SK-N-MC (cell line): ENCODE measurements around the gene CCDC78.

Experiments used
- DNase-seq: peaks from one replicate; pipeline ENCODE4 v3.0.0-alpha.2; 2011; ENCODE audit warnings: low read depth, low spot score
- H3K27ac ChIP-seq: fragments of 200-600 bp; sonication (generic); 2 replicates; pipeline ENCODE4 v1.5.1; 2016; ENCODE audit warnings: mixed run types
- H3K36me3 ChIP-seq: fragments of 200-600 bp; sonication (generic); 2 replicates; pipeline ENCODE4 v1.6.1; 2017; ENCODE audit warnings: antibody characterized with exemption, low read length, mixed read lengths; ENCODE audit not compliant: insufficient read depth
- H3K4me3 ChIP-seq: fragments of 200-600 bp; sonication (generic); 2 replicates; pipeline ENCODE4 v1.5.1; 2016
- H3K9ac ChIP-seq: fragments of 200-600 bp; sonication (generic); 2 replicates; pipeline ENCODE4 v1.8.0; 2017; ENCODE audit warnings: mixed run types, mixed read lengths; ENCODE audit not compliant: insufficient read length
- H3K9me3 ChIP-seq: fragments of 200-600 bp; sonication (generic); 2 replicates; pipeline ENCODE4 v1.6.1; 2017; ENCODE audit warnings: low read depth, mild to moderate bottlenecking, antibody characterized with exemption, low read length, moderate library complexity, mixed read lengths
- EZH2 ChIP-seq: fragments of 200-600 bp; sonication (generic); IDR thresholded peaks from one replicate; pipeline ENCODE4 v1.6.1; 2017; ENCODE audit warnings: antibody characterized with exemption
- FOXP2 ChIP-seq: optimal IDR thresholded peaks from 2 replicates; pipeline ENCODE3; 2011; ENCODE audit warnings: mild to moderate bottlenecking, moderate library complexity; ENCODE audit not compliant: insufficient read depth; ENCODE audit errors: extremely low read length, control extremely low read depth
- POLR2AphosphoS5 ChIP-seq: IDR thresholded peaks from 2 replicates; pipeline ENCODE4 v1.6.1; 2012; ENCODE audit warnings: mild to moderate bottlenecking, low read depth, low read length, borderline replicate concordance

CCDC78 gene

DNA sequence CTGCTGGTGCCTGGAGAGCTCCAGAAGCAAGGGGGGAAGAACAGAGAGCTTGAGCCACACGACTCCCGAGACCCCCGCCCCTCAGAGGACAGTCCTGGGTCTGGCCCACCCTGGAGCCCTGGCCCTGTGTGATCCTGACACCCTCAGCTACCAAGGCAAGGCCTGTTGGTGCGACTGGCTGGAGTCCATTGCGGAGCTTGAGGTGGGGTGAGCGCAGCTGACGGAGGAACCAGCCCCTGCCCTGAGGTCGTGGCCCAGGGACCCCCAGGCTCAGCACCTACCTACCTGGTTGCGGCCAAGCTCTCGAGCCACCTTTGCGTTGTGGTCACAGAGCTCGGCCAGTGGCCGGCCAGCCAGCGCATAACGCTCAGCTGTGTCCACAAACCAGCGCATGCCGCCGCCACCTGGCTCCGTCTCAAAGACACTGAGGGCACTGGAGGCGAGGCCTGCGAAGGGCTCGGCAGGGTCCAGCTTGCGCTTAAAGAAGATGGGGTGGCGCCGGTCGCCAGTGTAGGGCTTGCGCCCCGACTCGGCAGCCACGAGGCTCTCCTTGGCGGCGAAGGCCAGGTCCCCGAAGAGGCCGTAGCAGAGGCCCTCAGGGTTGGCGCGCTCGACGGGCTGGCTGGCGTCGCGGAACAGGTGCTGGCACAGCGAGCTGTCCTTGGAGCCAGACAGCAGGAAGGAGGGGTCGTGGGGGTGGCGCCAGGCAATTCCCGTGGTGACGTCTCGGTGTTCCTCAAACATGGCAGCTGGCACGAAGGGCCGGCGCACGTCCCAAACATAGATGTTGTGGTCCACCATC, 39.6 kb downstream of the CCDC78 start:
- no peak overlapping the region for H3K27ac ChIP-seq

GRCh38 chr16:685967-686366, 40.3 kb downstream of the CCDC78 start:
- no peak for DNase-seq
- Histone ChIP-seq H3K4me3 (no peak overlapping the region), H3K9ac (no peak overlapping the region), H3K36me3 (peaks cover 22% of the 10 kb centered on the region), H3K9me3 (no peaks in the 10 kb centered on the region), H3K27ac (no peak overlapping the region)
- TF ChIP-seq POLR2AphosphoS5 (no peak), EZH2 (no peak), FOXP2 (no peak)

More for the DNA sequence above, 39.6 kb downstream of the CCDC78 start:
- H3K9me3 ChIP-seq: no peaks in the 10 kb centered on the region
- TF ChIP-seq FOXP2 (no peak), POLR2AphosphoS5 (no peak), EZH2 (no peak)
- H3K36me3 ChIP-seq: peaks cover 18% of the 10 kb centered on the region
- DNase-seq: no peak
- no peak overlapping the region for H3K4me3 ChIP-seq
- H3K9ac ChIP-seq: no peak overlapping the region

GRCh38 chr16:684961-685696, 41.1 kb downstream of the CCDC78 start:
- no peak overlapping the region for H3K27ac ChIP-seq
- H3K36me3 ChIP-seq: peaks cover 22% of the 10 kb centered on the region
- H3K4me3 ChIP-seq: no peak overlapping the region
- H3K9ac ChIP-seq: no peak overlapping the region
- no peaks in the 10 kb centered on the region for H3K9me3 ChIP-seq
- no peak for DNase-seq
- TF ChIP-seq EZH2: no peak
- no peak for TF ChIP-seq POLR2AphosphoS5
- TF ChIP-seq FOXP2: no peak

GRCh38 chr16:684071-684794, 42.0 kb downstream of the CCDC78 start, which contains the start of gene JMJD8:
JMJD8 (minus strand) TSS chr16:684334; CDS start chr16:684319, 15 bp downstream.
- Histone ChIP-seq H3K27ac (peak within 1 kb of the TSS; percentile 50), H3K9me3 (no peaks in the 10 kb centered on the region), H3K36me3 (peaks cover 22% of the 10 kb centered on the region), H3K9ac (peak within 1 kb of the TSS; percentile 82), H3K4me3 (peak within 1 kb of the TSS; percentile 88)
- peak; percentile 51 for DNase-seq
- TF ChIP-seq FOXP2: no peak
- peak; percentile 93 for TF ChIP-seq POLR2AphosphoS5

DNA sequence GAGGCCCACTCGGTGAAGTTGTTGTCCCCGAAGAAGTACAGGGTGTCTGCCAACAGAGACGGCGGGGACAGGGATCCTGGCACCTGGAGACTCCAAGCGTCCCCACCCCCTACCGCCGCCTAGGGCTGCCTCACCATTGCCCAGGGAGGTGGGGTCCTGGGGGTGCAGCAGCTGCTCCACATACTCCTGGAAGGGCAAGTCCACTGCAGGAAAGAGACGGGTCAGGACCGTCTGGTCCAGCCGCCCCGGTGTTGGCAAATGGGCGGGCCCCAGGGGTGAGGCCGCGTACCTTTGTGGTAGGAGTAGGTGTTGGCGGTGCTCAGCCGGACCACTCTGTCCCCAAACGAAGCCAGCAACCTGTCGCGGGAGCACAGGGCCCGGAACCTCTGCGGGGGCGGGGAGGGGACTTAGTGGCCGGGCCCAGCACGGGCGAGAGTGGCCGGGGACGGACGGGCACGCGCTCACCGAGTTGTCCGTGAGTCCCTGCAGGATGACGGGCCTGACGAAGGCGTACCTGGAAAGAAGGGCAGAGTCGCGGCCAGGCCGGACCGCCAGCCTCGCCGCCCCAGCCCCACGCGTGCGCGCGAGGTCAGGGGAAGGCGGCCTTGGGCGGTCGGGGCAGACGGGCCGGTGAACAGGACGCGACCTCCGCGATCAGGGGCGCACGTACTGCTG, 42.7 kb downstream of the CCDC78 start:
- Histone ChIP-seq H3K27ac (peak overlapping the region; percentile 50; the same call in 1 of the 2 replicates), H3K9ac (peak overlapping the region; percentile 82), H3K9me3 (no peaks in the 10 kb centered on the region), H3K36me3 (peaks cover 22% of the 10 kb centered on the region), H3K4me3 (peak overlapping the region; percentile 88)
- TF ChIP-seq FOXP2: no peak
- TF ChIP-seq EZH2: no peak
- no peak for TF ChIP-seq POLR2AphosphoS5
- DNase-seq: no peak

DNA sequence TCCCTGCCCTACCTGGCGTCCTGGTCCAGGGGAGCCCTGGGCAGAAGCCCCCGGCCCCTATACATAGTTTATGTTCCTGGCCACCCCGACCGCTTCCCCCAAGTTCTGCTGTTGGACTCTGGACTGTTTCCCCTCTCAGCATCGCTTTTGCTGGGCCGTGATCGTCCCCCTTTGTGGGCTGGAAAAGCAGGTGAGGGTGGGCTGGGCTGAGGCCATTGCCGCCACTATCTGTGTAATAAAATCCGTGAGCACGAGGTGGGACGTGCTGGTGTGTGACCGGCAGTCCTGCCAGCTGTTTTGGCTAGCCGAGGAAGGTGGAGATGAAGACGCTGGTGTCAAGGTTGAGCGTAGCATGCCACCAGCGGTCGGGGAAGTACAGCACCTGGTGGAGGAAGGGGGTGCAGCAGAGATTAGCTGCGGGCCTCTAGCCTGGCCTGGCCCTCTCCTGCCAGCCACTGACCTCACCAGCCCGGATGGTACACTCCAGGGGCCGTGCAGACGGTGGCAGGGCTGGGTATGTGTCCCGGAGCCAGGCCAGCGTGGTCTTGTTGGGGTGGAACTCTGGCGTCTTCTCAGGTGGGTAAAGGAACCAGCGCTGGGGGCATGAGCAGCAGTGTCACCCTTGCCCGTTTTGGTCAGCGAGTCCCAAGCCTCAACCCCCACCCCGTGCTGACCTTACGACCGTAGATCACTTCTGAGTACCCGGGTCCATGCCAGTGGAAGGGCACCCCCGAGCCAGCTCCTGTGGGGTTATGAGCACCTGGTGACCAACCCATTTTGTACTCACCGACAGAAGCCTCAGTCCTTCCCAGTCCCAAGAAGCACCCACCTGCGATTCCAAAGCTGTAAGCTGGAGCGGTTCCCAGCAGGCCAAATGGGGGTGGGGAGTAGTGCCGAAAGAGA, 43.5 kb downstream of the CCDC78 start:
- peak overlapping the region; percentile 88 for H3K4me3 ChIP-seq
- H3K9me3 ChIP-seq: no peaks in the 10 kb centered on the region
- TF ChIP-seq FOXP2 (no peak), POLR2AphosphoS5 (peak; percentile 54; the same call in 1 of the 2 replicates)
- DNase-seq: no peak
- H3K27ac ChIP-seq: no peak overlapping the region
- no peak overlapping the region for H3K9ac ChIP-seq
- H3K36me3 ChIP-seq: peaks cover 22% of the 10 kb centered on the region

DNA sequence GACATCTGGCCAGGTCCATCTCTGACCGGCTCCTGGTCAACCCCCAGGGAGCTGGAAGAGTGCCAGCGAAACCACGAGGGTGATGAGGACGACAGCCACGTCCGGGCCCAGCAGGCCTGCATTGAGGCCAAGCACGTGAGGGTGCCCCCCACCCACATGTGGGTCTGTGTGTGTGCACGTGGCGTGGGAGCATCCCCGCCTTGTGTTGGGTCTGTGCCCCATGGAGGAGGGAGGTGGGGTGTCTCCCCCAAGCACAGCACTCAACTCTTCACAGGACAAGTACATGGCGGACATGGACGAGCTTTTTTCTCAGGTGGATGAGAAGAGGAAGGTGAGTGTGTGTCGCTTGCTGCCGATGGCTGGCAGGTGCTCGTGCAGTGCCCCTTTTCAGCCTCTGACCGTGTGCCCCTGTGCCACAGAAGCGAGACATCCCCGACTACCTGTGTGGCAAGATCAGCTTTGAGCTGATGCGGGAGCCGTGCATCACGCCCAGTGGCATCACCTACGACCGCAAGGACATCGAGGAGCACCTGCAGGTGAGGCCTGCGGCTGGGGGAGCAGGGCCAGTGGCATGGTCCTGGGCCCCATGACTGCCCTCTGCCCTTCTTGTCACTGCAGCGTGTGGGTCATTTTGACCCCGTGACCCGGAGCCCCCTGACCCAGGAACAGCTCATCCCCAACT, 44.4 kb downstream of the CCDC78 start:
- H3K9me3 ChIP-seq: no peaks in the 10 kb centered on the region
- TF ChIP-seq EZH2 (no peak), POLR2AphosphoS5 (peak; percentile 60)
- no peak for DNase-seq
- peaks cover 22% of the 10 kb centered on the region for H3K36me3 ChIP-seq
- peak overlapping the region; percentile 91 for H3K9ac ChIP-seq
- H3K27ac ChIP-seq: no peak overlapping the region
- peak overlapping the region; percentile 91 for H3K4me3 ChIP-seq
